ENCODE measurements around the gene ZFC3H1. TPM values are rescaled to one million over a fixed set of nuclear protein-coding genes. Genes with fewer than 3 reads are reported as not detected.

Gene ZFC3H1
- total RNA-seq, 3 donors from 2014 or later (not counting 1 experiment from before 2014, with no cell fraction given), result 158 to 164 (median 164) TPM

GRCh38 chr12:71666259-71666658 lies 2.6 kb upstream of the ZFC3H1 start:
- intact Hi-C loops (cut with micrococcal nuclease), result loop anchor here (10.0 kb wide), 1 partner anchor 169 kb away; the partner anchor contains the start of gene TBC1D15
- no peaks in the 10 kb centered on the region for H3K27me3 ChIP-seq (ENCODE audit: control insufficient read depth, insufficient read depth, low read length)
- Mint-ChIP-seq H3K27me3 (ENCODE audit: low read depth in 2 of 2) (peaks cover 0 to 2% of the 10 kb centered on the region in 2 donors), H3K4me3 (no peak overlapping the region), H3K27ac (no peak overlapping the region), H3K36me3 (peaks cover 7% of the 10 kb centered on the region), H3K9me3 (no peaks in the 10 kb centered on the region), H3K4me1 (peaks cover 43 to 47% of the 10 kb centered on the region in 2 donors)
- TF ChIP-seq CTCF (IDR thresholded peaks at IDR 0.05), result no peak
- H3K27ac ChIP-seq (ENCODE audit: low read length), result no peak overlapping the region
- DNase-seq, result no peak
- H3K36me3 ChIP-seq (ENCODE audit: control insufficient read depth, insufficient read depth, low read length), result no peaks in the 10 kb centered on the region
- 96% methylated on average over 5 of the region's 5 CpGs for WGBS (ENCODE audit: insufficient coverage)
- ATAC-seq, result no peak
- H3K4me1 ChIP-seq (ENCODE audit: control insufficient read depth, insufficient read depth, low read length), result peaks cover 6% of the 10 kb centered on the region
- no peaks in the 10 kb centered on the region for H3K9me3 ChIP-seq (ENCODE audit: control insufficient read depth, insufficient read depth, low read length)
- no peak overlapping the region for H3K4me3 ChIP-seq (ENCODE audit: low read length)

- Histone ChIP-seq H3K4me3 (ENCODE audit: low read length) (peak overlapping the region; percentile 92), H3K27ac (ENCODE audit: low read length) (peak overlapping the region; percentile 98), H3K27me3 (ENCODE audit: control insufficient read depth, insufficient read depth, low read length) (no peaks in the 10 kb centered on the region), H3K36me3 (ENCODE audit: control insufficient read depth, insufficient read depth, low read length) (peaks cover 2% of the 10 kb centered on the region), H3K9me3 (ENCODE audit: control insufficient read depth, insufficient read depth, low read length) (no peaks in the 10 kb centered on the region), H3K4me1 (ENCODE audit: control insufficient read depth, insufficient read depth, low read length) (peaks cover 10% of the 10 kb centered on the region)
- no peak for TF ChIP-seq CTCF (IDR thresholded peaks at IDR 0.05)
- H3K4me3 Mint-ChIP-seq, result peak overlapping the region; percentile 100
- peaks cover 43 to 47% of the 10 kb centered on the region in 2 donors for H3K4me1 Mint-ChIP-seq
- WGBS (ENCODE audit: insufficient coverage), result 0% methylated on average over 1 of the region's 4 CpGs
- H3K27me3 Mint-ChIP-seq (ENCODE audit: low read depth in 2 of 2), result peaks cover 0 to 2% of the 10 kb centered on the region in 2 donors
- peaks cover 7% of the 10 kb centered on the region for H3K36me3 Mint-ChIP-seq
- H3K9me3 Mint-ChIP-seq, result no peaks in the 10 kb centered on the region
- H3K27ac Mint-ChIP-seq, result peak overlapping the region; percentile 100
- ATAC-seq (no peak), DNase-seq (peak in 1 of 2 donors; percentile 19)
- intact Hi-C loops (cut with micrococcal nuclease), result loop anchor here (10.0 kb wide), 1 partner anchor 170 kb away; the partner anchor contains the start of gene TBC1D15
Measured at GRCh38 chr12:71665090-71665463, 1.4 kb upstream of the ZFC3H1 start.

DNA sequence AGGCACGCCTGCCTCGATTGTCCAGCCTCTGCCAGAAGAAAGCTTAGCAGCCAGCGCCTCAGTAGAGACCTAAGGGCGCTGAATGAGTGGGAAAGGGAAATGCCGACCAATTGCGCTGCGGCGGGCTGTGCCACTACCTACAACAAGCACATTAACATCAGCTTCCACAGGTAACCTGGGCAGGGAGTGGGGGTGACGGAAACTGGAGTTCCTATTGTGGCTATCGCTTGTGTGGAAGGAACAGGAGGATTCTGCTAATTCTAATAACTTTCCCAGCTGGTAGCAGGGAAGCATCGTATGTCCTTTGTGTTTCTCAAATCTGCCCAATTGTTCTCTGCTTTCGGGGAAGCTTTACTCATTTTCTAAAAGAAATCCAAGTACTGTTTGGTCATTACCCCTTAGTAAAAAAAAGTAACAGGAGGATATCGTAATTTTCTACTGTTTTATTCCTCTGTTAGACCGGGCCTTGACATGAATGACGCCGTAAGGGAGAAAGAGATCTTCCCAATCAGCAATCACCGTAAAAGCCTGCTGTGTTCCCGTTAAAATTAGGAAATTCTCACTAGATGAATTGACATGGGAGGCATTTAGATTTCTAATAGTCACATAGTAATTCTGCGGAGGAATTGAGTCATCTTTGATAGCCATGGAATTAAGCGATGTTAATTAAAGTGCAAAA lies 902 bp upstream of the ZFC3H1 start:
- WGBS (ENCODE audit: insufficient coverage), result under 1% methylated on average over 16 of the region's 20 CpGs
- no peaks in the 10 kb centered on the region for H3K9me3 Mint-ChIP-seq

More for the DNA sequence above, 902 bp upstream of the ZFC3H1 start:
- no peaks in the 10 kb centered on the region for H3K27me3 ChIP-seq (ENCODE audit: control insufficient read depth, insufficient read depth, low read length)
- Mint-ChIP-seq H3K4me3 (peak overlapping the region; percentile 100), H3K36me3 (peaks cover 7% of the 10 kb centered on the region), H3K27me3 (ENCODE audit: low read depth in 2 of 2) (peaks cover 0 to 2% of the 10 kb centered on the region in 2 donors), H3K4me1 (peaks cover 44 to 48% of the 10 kb centered on the region in 2 donors), H3K27ac (peak overlapping the region; percentile 100)
- intact Hi-C loops (cut with micrococcal nuclease), result loop anchor here (1.0 to 10.0 kb wide), 3 partner anchors 22 to 1422 kb away; partner anchors contain the start of genes CNOT2, TBC1D15 and TMEM19
- DNase-seq (no peak), ATAC-seq (no peak)
- no peaks in the 10 kb centered on the region for H3K9me3 ChIP-seq (ENCODE audit: control insufficient read depth, insufficient read depth, low read length)
- H3K4me3 ChIP-seq (ENCODE audit: low read length), result peak overlapping the region; percentile 92
- TF ChIP-seq CTCF (IDR thresholded peaks at IDR 0.05), result no peak
- H3K36me3 ChIP-seq (ENCODE audit: control insufficient read depth, insufficient read depth, low read length), result peaks cover 7% of the 10 kb centered on the region
- H3K4me1 ChIP-seq (ENCODE audit: control insufficient read depth, insufficient read depth, low read length), result peaks cover 10% of the 10 kb centered on the region
- peak overlapping the region; percentile 98 for H3K27ac ChIP-seq (ENCODE audit: low read length)
